Measurements from ENCODE around the gene MLC1.

DNA sequence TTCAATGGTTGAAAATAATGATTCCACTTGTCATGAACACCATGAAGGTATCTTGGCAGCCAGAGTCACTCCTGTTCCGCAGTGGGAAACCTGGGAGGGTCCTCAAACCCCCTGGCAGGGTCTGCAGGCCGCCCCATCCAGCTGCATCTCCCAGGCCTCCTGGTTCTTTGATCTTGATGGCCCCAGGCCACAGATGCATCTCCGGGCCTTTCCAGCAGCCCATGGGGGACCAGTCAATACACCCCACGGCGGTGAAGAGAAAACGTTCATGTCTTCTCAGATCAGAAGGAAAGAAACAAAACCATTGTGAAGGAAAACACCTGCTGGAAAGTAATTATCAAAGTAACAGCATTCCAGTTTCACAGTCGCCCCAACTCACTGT is 25.4 kb downstream of the MLC1 start:
- TF ChIP-seq POLR2A (IDR thresholded peaks at IDR 0.05; ENCODE audit: low read length): no peak
- TF ChIP-seq GATA1 (IDR thresholded peaks at IDR 0.05; ENCODE audit: low read depth, low read length): no peak

Data from erythroblast (primary cell).